PC-9 (cell line): Measurements from ENCODE around the gene PCED1B.

Source experiments
- EZH2 ChIP-seq: fragments of 200-600 bp; sonication (generic); IDR thresholded peaks from 2 replicates; pipeline ENCODE4 v1.8.0; 2017; ENCODE audit warnings: antibody characterized with exemption, low read depth
- TF ChIP-seq, protein P1 (sequence below): fragments of 200-600 bp; sonication (generic); conservative IDR thresholded peaks from 2 replicates; pipeline ENCODE4 v1.6.1; 2017; ENCODE audit warnings: mixed run types, antibody characterized with exemption, mild to moderate bottlenecking, moderate library complexity

DNA sequence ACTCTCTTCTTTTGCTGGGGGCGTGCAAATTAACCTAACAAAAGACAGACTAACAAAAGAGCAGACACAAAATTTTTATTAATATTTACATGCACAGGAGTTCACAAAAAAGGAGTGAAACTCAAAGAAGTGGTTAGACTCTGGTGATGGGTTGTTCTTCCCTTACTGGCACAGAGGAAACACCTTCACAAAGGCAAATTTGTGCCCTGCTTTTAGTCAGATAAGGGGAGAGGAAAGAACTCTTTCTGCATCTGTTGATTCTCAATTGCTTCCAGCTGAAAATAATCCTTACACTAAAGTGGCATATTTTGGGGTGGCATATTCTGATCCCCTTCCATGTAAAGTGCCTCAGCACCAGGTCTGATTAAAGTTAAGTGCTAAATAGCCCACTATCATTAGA is 190.5 kb downstream of the PCED1B start:
- TF ChIP-seq, protein P1, sequence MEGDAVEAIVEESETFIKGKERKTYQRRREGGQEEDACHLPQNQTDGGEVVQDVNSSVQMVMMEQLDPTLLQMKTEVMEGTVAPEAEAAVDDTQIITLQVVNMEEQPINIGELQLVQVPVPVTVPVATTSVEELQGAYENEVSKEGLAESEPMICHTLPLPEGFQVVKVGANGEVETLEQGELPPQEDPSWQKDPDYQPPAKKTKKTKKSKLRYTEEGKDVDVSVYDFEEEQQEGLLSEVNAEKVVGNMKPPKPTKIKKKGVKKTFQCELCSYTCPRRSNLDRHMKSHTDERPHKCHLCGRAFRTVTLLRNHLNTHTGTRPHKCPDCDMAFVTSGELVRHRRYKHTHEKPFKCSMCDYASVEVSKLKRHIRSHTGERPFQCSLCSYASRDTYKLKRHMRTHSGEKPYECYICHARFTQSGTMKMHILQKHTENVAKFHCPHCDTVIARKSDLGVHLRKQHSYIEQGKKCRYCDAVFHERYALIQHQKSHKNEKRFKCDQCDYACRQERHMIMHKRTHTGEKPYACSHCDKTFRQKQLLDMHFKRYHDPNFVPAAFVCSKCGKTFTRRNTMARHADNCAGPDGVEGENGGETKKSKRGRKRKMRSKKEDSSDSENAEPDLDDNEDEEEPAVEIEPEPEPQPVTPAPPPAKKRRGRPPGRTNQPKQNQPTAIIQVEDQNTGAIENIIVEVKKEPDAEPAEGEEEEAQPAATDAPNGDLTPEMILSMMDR, result no peak
- TF ChIP-seq EZH2, result no peak
